HS-5 (cell line): ENCODE data around the gene CWF19L2.

Experiments
- DNase-seq: peaks from one replicate; pipeline ENCODE4 v3.0.0-alpha.2; 2012; ENCODE audit warnings: low read depth

CWF19L2 gene

DNA sequence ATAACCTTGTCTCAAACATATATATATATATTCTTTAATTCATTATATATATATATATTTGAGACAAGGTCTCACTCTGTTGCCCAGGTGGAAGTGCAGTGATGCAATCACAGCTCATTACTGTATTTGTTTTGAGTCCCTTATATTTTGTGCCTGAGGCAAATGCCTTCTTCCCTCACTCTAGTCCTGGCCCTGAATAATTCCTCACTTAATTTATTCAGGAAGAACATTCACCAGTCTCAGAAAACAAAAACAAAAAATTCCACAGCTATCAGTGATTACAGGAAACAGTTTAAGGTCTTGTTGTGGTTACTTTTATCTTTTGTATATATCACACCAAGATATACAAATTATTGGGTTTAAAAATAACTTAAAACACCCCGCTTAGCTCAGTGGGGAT lies 155.7 kb downstream of the CWF19L2 start:
- DNase-seq: no peak

DNA sequence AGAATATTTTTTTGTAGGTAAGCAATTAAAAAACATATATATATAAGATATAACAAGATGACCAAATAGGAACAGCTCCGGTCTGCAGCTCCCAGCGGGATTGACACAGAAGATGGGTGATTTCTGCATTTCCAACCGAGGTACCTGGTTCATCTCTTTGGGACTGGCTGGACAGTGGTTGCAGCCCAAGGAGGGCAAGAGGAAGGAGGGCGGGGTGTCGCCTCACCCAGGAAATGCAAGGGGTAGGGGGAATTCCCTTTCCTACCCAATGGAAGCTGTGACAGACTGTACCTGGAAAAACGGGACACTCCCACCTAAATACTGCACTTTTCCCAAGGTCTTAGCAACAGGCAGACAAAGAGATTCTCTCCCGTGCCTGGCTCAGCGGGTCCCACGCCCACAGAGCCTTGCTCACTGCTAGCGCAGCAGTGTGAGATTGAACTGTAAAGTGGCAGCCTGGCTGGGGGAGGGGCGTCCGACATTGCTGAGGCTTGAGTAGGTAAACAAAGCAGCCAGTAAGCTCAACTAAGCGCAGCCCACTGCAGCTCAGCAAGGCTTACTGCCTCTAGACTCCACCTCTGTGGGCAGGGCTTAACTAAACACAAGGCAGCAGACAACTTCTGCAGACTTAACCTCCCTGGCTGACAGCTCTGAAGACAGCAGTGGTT lies 163.8 kb downstream of the CWF19L2 start:
- DNase-seq: no peak

DNA sequence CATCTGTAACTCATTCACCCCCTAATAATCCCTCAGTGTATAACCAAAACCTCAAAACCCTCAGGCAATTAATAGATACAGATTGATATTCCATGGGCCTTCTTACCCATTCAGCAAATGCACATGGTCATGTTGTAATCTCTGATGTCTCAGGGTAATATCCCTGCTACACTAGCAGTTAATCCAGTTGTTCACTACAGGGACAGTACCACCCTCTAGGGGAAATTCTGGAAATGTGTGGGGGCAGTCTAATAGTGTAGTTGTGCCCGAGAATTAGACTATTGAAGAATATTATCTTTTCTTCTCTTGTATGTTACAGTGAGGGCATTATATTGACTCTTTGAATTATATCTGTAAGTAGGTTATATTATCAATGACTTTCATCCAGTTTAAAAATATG lies 175.4 kb downstream of the CWF19L2 start:
- DNase-seq: no peak
